NT2/D1 (cell line): Measurements from ENCODE around the gene NRP1.

Source experiments
- YY1 ChIP-seq: IDR thresholded peaks from 2 replicates; pipeline ENCODE4 v1.6.1; 2011; ENCODE audit not compliant: insufficient read length, insufficient read depth
- ZNF274 ChIP-seq: IDR thresholded peaks from 2 replicates; pipeline ENCODE4 v1.6.1; 2011; ENCODE audit warnings: mild to moderate bottlenecking, low read depth, low read length

DNA sequence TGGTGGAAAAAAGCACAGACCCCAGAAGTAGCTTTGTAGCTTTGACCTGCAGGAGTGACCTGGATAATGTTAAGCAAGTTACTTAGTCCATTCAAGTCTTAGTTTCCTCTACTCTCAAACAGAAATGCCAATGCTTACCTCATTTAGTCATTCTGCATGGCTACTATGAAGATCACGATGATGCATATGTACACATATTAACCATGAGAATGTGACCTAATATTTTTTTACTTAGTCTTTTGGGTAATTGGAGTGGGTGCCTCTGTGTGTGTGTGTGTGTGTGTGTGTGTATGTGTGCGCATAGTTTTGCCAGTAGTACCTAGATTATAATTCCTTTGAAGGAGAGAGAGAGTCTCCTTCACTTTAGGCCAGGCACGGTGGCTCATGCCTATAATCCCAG lies 95.8 kb downstream of the NRP1 start:
- TF ChIP-seq ZNF274 (no peak), YY1 (no peak)
